Kidney epithelial cell (primary cell): Measurements from ENCODE around the gene FSTL4. TPM values are rescaled to one million over a fixed set of nuclear protein-coding genes. Genes with fewer than 3 reads are reported as not detected.

Source experiments
- DNase-seq: peaks from one replicate; pipeline ENCODE4 v3.0.0-alpha.2; 2010; ENCODE audit warnings: low read depth
- H3K27me3 ChIP-seq: 2 replicates; pipeline ENCODE4 v1.6.0; 2011; ENCODE audit warnings: low read length; ENCODE audit not compliant: control insufficient read depth, insufficient read depth
- H3K36me3 ChIP-seq: 2 replicates; pipeline ENCODE4 v1.5.1; 2011; ENCODE audit warnings: low read length; ENCODE audit not compliant: control insufficient read depth, insufficient read depth
- H3K4me3 ChIP-seq: 2 replicates; pipeline ENCODE4 v1.5.1; 2011; ENCODE audit warnings: low read depth, mild to moderate bottlenecking, control low read depth, low read length
- CTCF ChIP-seq: IDR thresholded peaks from 2 replicates; pipeline ENCODE4 v1.5.1; 2011; ENCODE audit warnings: mild to moderate bottlenecking, moderate library complexity, low read length, control low read depth, inconsistent platforms; ENCODE audit not compliant: insufficient read depth, poor library complexity, severe bottlenecking
- total RNA-seq: library from RNA; depleted of rRNA; stranded (reverse); fragments of >200 nt; gene quantifications from 2 replicates; pipeline ENCODE4 v1.2.3, GENCODE V29; 2015

FSTL4 gene
- total RNA-seq, 1 donor from 2014 or later: not detected

- no peak for DNase-seq
- Histone ChIP-seq H3K27me3 (peaks cover 2% of the 10 kb centered on the region), H3K4me3 (no peak overlapping the region), H3K36me3 (no peaks in the 10 kb centered on the region)
- no peak for TF ChIP-seq CTCF
Observed at GRCh38 chr5:133392448-133392847, 219.9 kb downstream of the FSTL4 start.

- H3K36me3 ChIP-seq: no peaks in the 10 kb centered on the region
- no peak for TF ChIP-seq CTCF
- DNase-seq: no peak
- H3K27me3 ChIP-seq: peaks cover 2% of the 10 kb centered on the region
- no peak overlapping the region for H3K4me3 ChIP-seq
Observed at GRCh38 chr5:133391354-133392136, 220.8 kb downstream of the FSTL4 start.

GRCh38 chr5:133390416-133391353 lies 221.7 kb downstream of the FSTL4 start:
- no peak for DNase-seq
- Histone ChIP-seq H3K27me3 (peaks cover 2% of the 10 kb centered on the region), H3K36me3 (no peaks in the 10 kb centered on the region), H3K4me3 (no peak overlapping the region)
- TF ChIP-seq CTCF: no peak

GRCh38 chr5:133389066-133389590 lies 223.2 kb downstream of the FSTL4 start:
- peaks cover 11% of the 10 kb centered on the region for H3K27me3 ChIP-seq
- no peaks in the 10 kb centered on the region for H3K36me3 ChIP-seq
- TF ChIP-seq CTCF: no peak
- H3K4me3 ChIP-seq: no peak overlapping the region
- no peak for DNase-seq

GRCh38 chr5:133387621-133388020 lies 224.7 kb downstream of the FSTL4 start:
- TF ChIP-seq CTCF: no peak
- Histone ChIP-seq H3K36me3 (no peaks in the 10 kb centered on the region), H3K27me3 (peaks cover 13% of the 10 kb centered on the region), H3K4me3 (no peak overlapping the region)
- no peak for DNase-seq
